ENCODE data around the gene PRR19. TPM values are rescaled to one million over a fixed set of nuclear protein-coding genes. Genes with fewer than 3 reads are reported as not detected.

The PRR19 gene
- total RNA-seq, 6 donors from 2014 or later, result 0.40 to 1.4 (median 0.61) TPM; not detected in 3

- Histone ChIP-seq H3K9me3 (no peaks in the 10 kb centered on the region), H3K27ac (no peak overlapping the region), H3K36me3 (peaks cover 5 to 79% (median 46%) of the 10 kb centered on the region in 4 donors), H3K27me3 (no peaks in the 10 kb centered on the region), H3K4me3 (no peak overlapping the region), H3K4me1 (no peaks in the 10 kb centered on the region)
- no peak for TF ChIP-seq POLR2A (IDR thresholded peaks at IDR 0.05)
- TF ChIP-seq POLR2AphosphoS5 (IDR thresholded peaks at IDR 0.05), result no peak
- TF ChIP-seq, protein P1, sequence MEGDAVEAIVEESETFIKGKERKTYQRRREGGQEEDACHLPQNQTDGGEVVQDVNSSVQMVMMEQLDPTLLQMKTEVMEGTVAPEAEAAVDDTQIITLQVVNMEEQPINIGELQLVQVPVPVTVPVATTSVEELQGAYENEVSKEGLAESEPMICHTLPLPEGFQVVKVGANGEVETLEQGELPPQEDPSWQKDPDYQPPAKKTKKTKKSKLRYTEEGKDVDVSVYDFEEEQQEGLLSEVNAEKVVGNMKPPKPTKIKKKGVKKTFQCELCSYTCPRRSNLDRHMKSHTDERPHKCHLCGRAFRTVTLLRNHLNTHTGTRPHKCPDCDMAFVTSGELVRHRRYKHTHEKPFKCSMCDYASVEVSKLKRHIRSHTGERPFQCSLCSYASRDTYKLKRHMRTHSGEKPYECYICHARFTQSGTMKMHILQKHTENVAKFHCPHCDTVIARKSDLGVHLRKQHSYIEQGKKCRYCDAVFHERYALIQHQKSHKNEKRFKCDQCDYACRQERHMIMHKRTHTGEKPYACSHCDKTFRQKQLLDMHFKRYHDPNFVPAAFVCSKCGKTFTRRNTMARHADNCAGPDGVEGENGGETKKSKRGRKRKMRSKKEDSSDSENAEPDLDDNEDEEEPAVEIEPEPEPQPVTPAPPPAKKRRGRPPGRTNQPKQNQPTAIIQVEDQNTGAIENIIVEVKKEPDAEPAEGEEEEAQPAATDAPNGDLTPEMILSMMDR (IDR thresholded peaks at IDR 0.05), result no peak
- no peak for TF ChIP-seq EP300 (IDR thresholded peaks at IDR 0.05)
- DNase-seq, result no peak
- 99 to 100% methylated on average over 5 to 10 of the region's 12 CpGs for WGBS, 2 donors
- ATAC-seq (ENCODE audit: low FRiP score in 2 of 2), result no peak
Measured at GRCh38 chr19:42355896-42356295, 54.0 kb downstream of the PRR19 start.

DNA sequence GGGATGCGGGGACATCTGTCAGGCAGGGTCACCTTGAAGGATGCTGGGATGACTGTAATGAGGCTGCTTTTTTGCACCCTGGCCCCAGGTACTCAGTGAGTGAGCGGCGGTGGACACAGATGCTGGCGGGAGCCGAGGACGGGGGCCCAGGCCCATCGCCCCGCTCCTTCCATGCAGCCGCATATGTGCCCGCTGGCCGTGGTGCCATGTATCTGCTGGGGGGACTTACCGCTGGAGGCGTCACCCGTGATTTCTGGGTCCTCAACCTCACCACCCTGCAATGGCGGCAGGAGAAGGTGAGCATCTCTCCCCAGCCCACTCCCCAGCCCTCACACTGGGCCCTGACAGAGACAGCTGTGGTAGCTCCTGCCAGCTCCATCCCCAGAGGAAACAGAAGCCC lies 54.8 kb downstream of the PRR19 start:
- ATAC-seq (ENCODE audit: low FRiP score in 2 of 2) (no peak), DNase-seq (no peak)
- Histone ChIP-seq H3K27ac (no peak overlapping the region), H3K9me3 (no peaks in the 10 kb centered on the region), H3K27me3 (no peaks in the 10 kb centered on the region), H3K4me3 (no peak overlapping the region), H3K4me1 (no peaks in the 10 kb centered on the region), H3K36me3 (peaks cover 5 to 81% (median 43%) of the 10 kb centered on the region in 4 donors)
- TF ChIP-seq POLR2A (IDR thresholded peaks at IDR 0.05) (no peak), POLR2AphosphoS5 (IDR thresholded peaks at IDR 0.05) (no peak), EP300 (IDR thresholded peaks at IDR 0.05) (no peak)
- TF ChIP-seq, protein P1 (IDR thresholded peaks at IDR 0.05), result no peak
- WGBS, 2 donors, result 99% methylated on average over 13 to 15 of the region's 15 CpGs

GRCh38 chr19:42357290-42357689 lies 55.4 kb downstream of the PRR19 start:
- Histone ChIP-seq H3K27me3 (no peaks in the 10 kb centered on the region), H3K27ac (no peak overlapping the region), H3K4me1 (no peaks in the 10 kb centered on the region), H3K9me3 (no peaks in the 10 kb centered on the region), H3K4me3 (no peak overlapping the region), H3K36me3 (peaks cover 5 to 78% (median 43%) of the 10 kb centered on the region in 4 donors)
- TF ChIP-seq EP300 (IDR thresholded peaks at IDR 0.05) (no peak), POLR2A (IDR thresholded peaks at IDR 0.05) (no peak), POLR2AphosphoS5 (IDR thresholded peaks at IDR 0.05) (no peak)
- TF ChIP-seq, protein P1 (IDR thresholded peaks at IDR 0.05), result no peak
- DNase-seq (no peak), ATAC-seq (ENCODE audit: low FRiP score in 2 of 2) (no peak)
- WGBS, 2 donors, result 96 to 97% methylated on average over 5 to 11 of the region's 12 CpGs

Small RNA genes lying within 50 kb of the gene (small RNA-seq; reads per million reads assigned to genes)
- 0 reads per million in 4 donors for gene MIR8077

Other genes starting within 250 kb of the PRR19 start
- 1 to 10 TPM in 2 of 6 donors, under 1 TPM in 3, not detected in 1; 0.15 to 2.7 (median 0.54) TPM for gene GRIK5, start 231.9 kb upstream of the PRR19 start, total RNA-seq
- gene ZNF574, start 226.0 kb upstream of the PRR19 start, total RNA-seq, result 10 to 100 TPM in 4 of 6 donors, 1 to 10 TPM in 2; 9.2 to 26.4 (median 13.3) TPM
- gene POU2F2, start 169.7 kb upstream of the PRR19 start, total RNA-seq, result 10 to 100 TPM in 1 of 6 donors, 1 to 10 TPM in 5; 1.3 to 12.0 (median 5.0) TPM
- gene DEDD2, start 84.5 kb upstream of the PRR19 start, total RNA-seq, result 100 to 1,000 TPM in 1 of 6 donors, 10 to 100 TPM in 5; 38.6 to 154 (median 51.2) TPM
- gene ZNF526, start 81.8 kb upstream of the PRR19 start, total RNA-seq, result 10 to 100 TPM in 4 of 6 donors, 1 to 10 TPM in 2; 7.9 to 13.8 (median 11.4) TPM
- gene GSK3A, start 59.5 kb upstream of the PRR19 start, total RNA-seq, result 10 to 100 TPM; 33.2 to 46.9 (median 39.1) TPM
- 10 to 100 TPM; 13.6 to 59.4 (median 32.5) TPM for gene ERF, start 47.0 kb upstream of the PRR19 start, total RNA-seq
- gene CIC, start 32.9 kb upstream of the PRR19 start, total RNA-seq, result 100 to 1,000 TPM in 1 of 6 donors, 10 to 100 TPM in 5; 52.6 to 170 (median 77.7) TPM
- 10 to 100 TPM; 13.6 to 21.2 (median 18.8) TPM for gene PAFAH1B3, start 492 bp downstream of the PRR19 start, total RNA-seq
- gene TMEM145, start 11.2 kb downstream of the PRR19 start, total RNA-seq, result under 1 TPM in 3 of 6 donors, not detected in 3; 0.34 to 0.79 (median 0.49) TPM
- gene MEGF8, start 23.5 kb downstream of the PRR19 start, total RNA-seq, result 10 to 100 TPM; 13.7 to 30.7 (median 17.8) TPM
- 10 to 100 TPM in 1 of 6 donors, under 1 TPM in 2, not detected in 3; 0.46 to 32.5 (median 0.94) TPM for gene CNFN, start 88.2 kb downstream of the PRR19 start, total RNA-seq
- 1 to 10 TPM; 1.3 to 6.2 (median 4.2) TPM for gene LIPE, start 125.3 kb downstream of the PRR19 start, total RNA-seq
- gene CXCL17, start 140.8 kb downstream of the PRR19 start, total RNA-seq, result 100 to 1,000 TPM in 3 of 6 donors, 10 to 100 TPM in 3; 31.4 to 155 (median 92.3) TPM
- 10 to 100 TPM in 1 of 6 donors, 1 to 10 TPM in 5; 7.3 to 11.9 (median 9.2) TPM for gene CEACAM1, start 226.3 kb downstream of the PRR19 start, total RNA-seq

Data from upper lobe of left lung (tissue), 6 donors.